Bone marrow (tissue), 2 donors: Measurements from ENCODE around the gene LRP1B.
"Not testable (repeated sequence)": the region's sequence is repeated elsewhere in the genome, so short reads cannot be mapped to it uniquely, and the experiment has no call there.

Experiments used
- DNase-seq, 2 donors: peaks; one replicate each; lab custom pipeline; 2025; lab: John Stamatoyannopoulos, UW

Gene LRP1B

GRCh38 chr2:140354544-140354943, 1776.3 kb downstream of the LRP1B start:
- no peak for DNase-seq

- DNase-seq = no peak
Measured at GRCh38 chr2:140353541-140353940, 1777.3 kb downstream of the LRP1B start.

GRCh38 chr2:140351692-140352091, 1779.1 kb downstream of the LRP1B start:
- no peak for DNase-seq

- no peak for DNase-seq
Measured at GRCh38 chr2:140349695-140350094, 1781.1 kb downstream of the LRP1B start.

GRCh38 chr2:140348826-140349225, 1782.0 kb downstream of the LRP1B start:
- DNase-seq = no peak

GRCh38 chr2:140344838-140345237, 1786.0 kb downstream of the LRP1B start:
- no peak for DNase-seq

- DNase-seq = not testable (repeated sequence)
Measured at GRCh38 chr2:140344266-140344665, 1786.5 kb downstream of the LRP1B start.

GRCh38 chr2:140338795-140339194, 1792.0 kb downstream of the LRP1B start:
- no peak for DNase-seq

- no peak for DNase-seq
Measured at GRCh38 chr2:140337061-140337460, 1793.8 kb downstream of the LRP1B start.

- DNase-seq = no peak
Measured at GRCh38 chr2:140316345-140316744, 1814.5 kb downstream of the LRP1B start.

GRCh38 chr2:140311905-140312304, 1818.9 kb downstream of the LRP1B start:
- DNase-seq = no peak

- no peak for DNase-seq
Measured at GRCh38 chr2:140308706-140309105, 1822.1 kb downstream of the LRP1B start.

- DNase-seq = no peak
Measured at GRCh38 chr2:140307532-140307931, 1823.3 kb downstream of the LRP1B start.

GRCh38 chr2:140295767-140296166, 1835.0 kb downstream of the LRP1B start:
- no peak for DNase-seq

GRCh38 chr2:140288726-140289125, 1842.1 kb downstream of the LRP1B start:
- DNase-seq = no peak

GRCh38 chr2:140288213-140288612, 1842.6 kb downstream of the LRP1B start:
- no peak for DNase-seq

- no peak for DNase-seq
Measured at GRCh38 chr2:140286377-140286776, 1844.4 kb downstream of the LRP1B start.

- not testable (repeated sequence) for DNase-seq
Measured at GRCh38 chr2:140277344-140277743, 1853.5 kb downstream of the LRP1B start.

- no peak for DNase-seq
Measured at GRCh38 chr2:140276661-140277060, 1854.2 kb downstream of the LRP1B start.

GRCh38 chr2:140275427-140275826, 1855.4 kb downstream of the LRP1B start:
- DNase-seq = no peak

- no peak for DNase-seq
Measured at GRCh38 chr2:140274891-140275290, 1855.9 kb downstream of the LRP1B start.

GRCh38 chr2:140273958-140274357, 1856.9 kb downstream of the LRP1B start:
- DNase-seq = no peak

GRCh38 chr2:140273408-140273807, 1857.4 kb downstream of the LRP1B start:
- DNase-seq = no peak

- DNase-seq = no peak
Measured at GRCh38 chr2:140270224-140270623, 1860.6 kb downstream of the LRP1B start.

GRCh38 chr2:140269000-140269399, 1861.8 kb downstream of the LRP1B start:
- DNase-seq = no peak
